A549 (cell line): ENCODE results near the gene NCOA6.

Experiments used
- CHD2 ChIP-seq: fragments of 150-350 bp; IDR thresholded peaks from 2 replicates; pipeline ENCODE4 v1.6.1; 2014; ENCODE audit warnings: low read length; ENCODE audit not compliant: partially characterized antibody
- POLR2A ChIP-seq: IDR thresholded peaks from 2 replicates; pipeline ENCODE4 v1.6.1; 2012; ENCODE audit warnings: mild to moderate bottlenecking, low read length
- TF ChIP-seq, protein P1 (sequence below): fragments of 200-600 bp; sonication (generic); IDR thresholded peaks from 2 replicates; pipeline ENCODE4 v1.6.1; 2016; ENCODE audit warnings: antibody characterized with exemption, mild to moderate bottlenecking, moderate library complexity
- TF ChIP-seq, protein P2 (sequence below): fragments of >200 bp; sonication (Bioruptor Twin); formaldehyde crosslinking; IDR thresholded peaks from 3 replicates; pipeline ENCODE4 v1.5.1; 2016

DNA sequence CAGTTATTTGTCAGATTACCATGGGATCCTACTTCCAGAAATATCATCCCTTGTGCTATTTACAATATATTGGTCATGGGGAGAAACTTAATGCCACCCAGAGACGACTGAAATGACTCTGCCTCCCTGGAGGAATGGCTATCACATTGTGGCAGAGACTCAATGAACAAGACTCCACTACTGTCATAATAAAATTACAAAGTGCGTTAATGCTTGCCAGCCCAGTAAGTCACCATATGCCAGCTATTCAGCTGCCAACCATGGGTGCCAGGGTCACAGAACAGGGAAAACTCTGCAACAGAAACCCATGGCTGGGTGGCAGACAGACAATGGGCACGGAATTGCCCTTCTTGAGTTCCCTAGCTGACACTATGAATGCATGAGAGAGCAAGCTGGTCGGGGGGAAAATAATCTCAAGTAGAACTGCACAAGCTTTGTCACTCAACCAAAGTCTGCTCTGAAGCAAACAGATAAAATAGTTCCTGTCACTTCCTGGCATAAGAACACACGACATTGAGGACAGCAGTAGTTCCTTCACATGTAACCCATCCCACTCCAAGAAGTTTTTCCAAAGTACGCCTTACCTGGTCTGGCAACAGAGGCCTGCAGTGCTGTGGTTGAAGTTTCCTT lies 89.2 kb downstream of the NCOA6 start:
- TF ChIP-seq, protein P1, sequence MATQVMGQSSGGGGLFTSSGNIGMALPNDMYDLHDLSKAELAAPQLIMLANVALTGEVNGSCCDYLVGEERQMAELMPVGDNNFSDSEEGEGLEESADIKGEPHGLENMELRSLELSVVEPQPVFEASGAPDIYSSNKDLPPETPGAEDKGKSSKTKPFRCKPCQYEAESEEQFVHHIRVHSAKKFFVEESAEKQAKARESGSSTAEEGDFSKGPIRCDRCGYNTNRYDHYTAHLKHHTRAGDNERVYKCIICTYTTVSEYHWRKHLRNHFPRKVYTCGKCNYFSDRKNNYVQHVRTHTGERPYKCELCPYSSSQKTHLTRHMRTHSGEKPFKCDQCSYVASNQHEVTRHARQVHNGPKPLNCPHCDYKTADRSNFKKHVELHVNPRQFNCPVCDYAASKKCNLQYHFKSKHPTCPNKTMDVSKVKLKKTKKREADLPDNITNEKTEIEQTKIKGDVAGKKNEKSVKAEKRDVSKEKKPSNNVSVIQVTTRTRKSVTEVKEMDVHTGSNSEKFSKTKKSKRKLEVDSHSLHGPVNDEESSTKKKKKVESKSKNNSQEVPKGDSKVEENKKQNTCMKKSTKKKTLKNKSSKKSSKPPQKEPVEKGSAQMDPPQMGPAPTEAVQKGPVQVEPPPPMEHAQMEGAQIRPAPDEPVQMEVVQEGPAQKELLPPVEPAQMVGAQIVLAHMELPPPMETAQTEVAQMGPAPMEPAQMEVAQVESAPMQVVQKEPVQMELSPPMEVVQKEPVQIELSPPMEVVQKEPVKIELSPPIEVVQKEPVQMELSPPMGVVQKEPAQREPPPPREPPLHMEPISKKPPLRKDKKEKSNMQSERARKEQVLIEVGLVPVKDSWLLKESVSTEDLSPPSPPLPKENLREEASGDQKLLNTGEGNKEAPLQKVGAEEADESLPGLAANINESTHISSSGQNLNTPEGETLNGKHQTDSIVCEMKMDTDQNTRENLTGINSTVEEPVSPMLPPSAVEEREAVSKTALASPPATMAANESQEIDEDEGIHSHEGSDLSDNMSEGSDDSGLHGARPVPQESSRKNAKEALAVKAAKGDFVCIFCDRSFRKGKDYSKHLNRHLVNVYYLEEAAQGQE: no peak
- TF ChIP-seq, protein P2, sequence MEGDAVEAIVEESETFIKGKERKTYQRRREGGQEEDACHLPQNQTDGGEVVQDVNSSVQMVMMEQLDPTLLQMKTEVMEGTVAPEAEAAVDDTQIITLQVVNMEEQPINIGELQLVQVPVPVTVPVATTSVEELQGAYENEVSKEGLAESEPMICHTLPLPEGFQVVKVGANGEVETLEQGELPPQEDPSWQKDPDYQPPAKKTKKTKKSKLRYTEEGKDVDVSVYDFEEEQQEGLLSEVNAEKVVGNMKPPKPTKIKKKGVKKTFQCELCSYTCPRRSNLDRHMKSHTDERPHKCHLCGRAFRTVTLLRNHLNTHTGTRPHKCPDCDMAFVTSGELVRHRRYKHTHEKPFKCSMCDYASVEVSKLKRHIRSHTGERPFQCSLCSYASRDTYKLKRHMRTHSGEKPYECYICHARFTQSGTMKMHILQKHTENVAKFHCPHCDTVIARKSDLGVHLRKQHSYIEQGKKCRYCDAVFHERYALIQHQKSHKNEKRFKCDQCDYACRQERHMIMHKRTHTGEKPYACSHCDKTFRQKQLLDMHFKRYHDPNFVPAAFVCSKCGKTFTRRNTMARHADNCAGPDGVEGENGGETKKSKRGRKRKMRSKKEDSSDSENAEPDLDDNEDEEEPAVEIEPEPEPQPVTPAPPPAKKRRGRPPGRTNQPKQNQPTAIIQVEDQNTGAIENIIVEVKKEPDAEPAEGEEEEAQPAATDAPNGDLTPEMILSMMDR: no peak
- TF ChIP-seq CHD2 (no peak), POLR2A (no peak)
